ENCODE data around the gene DLG2.
"Not testable (repeated sequence)": the region's sequence is repeated elsewhere in the genome, so short reads cannot be mapped to it uniquely, and the experiment has no call there.

Gene DLG2

GRCh38 chr11:85495918-85496317 is 131.2 kb downstream of the DLG2 start:
- no peak for DNase-seq (ENCODE audit: low read depth, low spot score)
- no peak overlapping the region for H3K4me3 ChIP-seq (ENCODE audit: low read length)

DNA sequence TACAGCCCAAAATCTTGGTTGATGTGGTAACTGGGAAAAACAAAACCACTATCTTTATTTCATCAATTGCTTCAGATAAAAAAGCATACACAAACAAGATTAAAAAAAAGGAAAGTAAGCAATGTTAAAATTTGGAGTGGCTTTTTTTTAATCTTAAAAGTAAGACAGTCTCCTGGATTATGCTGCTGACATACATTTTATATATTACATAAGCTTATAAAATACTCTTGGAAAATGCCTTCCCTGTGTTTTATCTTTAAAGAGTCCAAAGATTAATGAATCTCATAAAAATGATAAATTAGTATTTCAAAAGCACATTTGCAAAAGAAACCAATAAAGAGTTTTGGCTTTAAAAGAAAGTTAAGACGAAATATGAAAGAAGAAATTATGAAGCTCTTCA is 132.7 kb downstream of the DLG2 start:
- no peak overlapping the region for H3K4me3 ChIP-seq (ENCODE audit: low read length)
- DNase-seq (ENCODE audit: low read depth, low spot score): no peak

- no peak for DNase-seq (ENCODE audit: low read depth, low spot score)
Observed at GRCh38 chr11:85485902-85486301, 141.2 kb downstream of the DLG2 start.

GRCh38 chr11:85483861-85484260 is 143.3 kb downstream of the DLG2 start:
- H3K4me3 ChIP-seq (ENCODE audit: low read length): no peak overlapping the region
- DNase-seq (ENCODE audit: low read depth, low spot score): no peak

More at GRCh38 chr11:85485902-85486301, 141.2 kb downstream of the DLG2 start:
- H3K4me3 ChIP-seq (ENCODE audit: low read length): no peak overlapping the region

DNA sequence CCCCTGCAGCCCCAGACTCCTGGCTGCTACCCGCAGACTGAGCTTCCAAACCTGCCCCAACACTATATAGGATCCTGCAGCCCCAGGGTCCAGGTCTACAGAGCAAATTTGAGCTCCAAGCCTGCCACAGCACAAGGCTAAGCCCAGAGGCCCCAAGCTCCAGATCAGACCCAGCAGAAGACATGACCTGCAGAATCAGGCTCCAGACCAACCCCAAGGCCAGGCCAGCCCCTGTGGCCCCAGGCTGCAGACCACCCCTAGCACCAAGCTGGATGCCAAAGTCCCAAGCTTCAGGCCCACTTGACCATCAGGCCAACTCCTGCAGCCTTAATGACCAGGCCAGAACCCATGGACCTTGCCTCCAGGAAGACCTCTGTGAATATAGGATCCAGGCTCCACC is 145.3 kb downstream of the DLG2 start:
- DNase-seq (ENCODE audit: low read depth, low spot score): no peak
- H3K4me3 ChIP-seq (ENCODE audit: low read length): no peak overlapping the region

GRCh38 chr11:85475660-85476517 is 151.3 kb downstream of the DLG2 start:
- DNase-seq (ENCODE audit: low read depth, low spot score): no peak
- no peak overlapping the region for H3K4me3 ChIP-seq (ENCODE audit: low read length)

- no peak for DNase-seq (ENCODE audit: low read depth, low spot score)
Observed at GRCh38 chr11:85472953-85473352, 154.2 kb downstream of the DLG2 start.

GRCh38 chr11:85464283-85464682 is 162.9 kb downstream of the DLG2 start:
- no peak for DNase-seq (ENCODE audit: low read depth, low spot score)

More at GRCh38 chr11:85472953-85473352, 154.2 kb downstream of the DLG2 start:
- H3K4me3 ChIP-seq (ENCODE audit: low read length): no peak overlapping the region

DNA sequence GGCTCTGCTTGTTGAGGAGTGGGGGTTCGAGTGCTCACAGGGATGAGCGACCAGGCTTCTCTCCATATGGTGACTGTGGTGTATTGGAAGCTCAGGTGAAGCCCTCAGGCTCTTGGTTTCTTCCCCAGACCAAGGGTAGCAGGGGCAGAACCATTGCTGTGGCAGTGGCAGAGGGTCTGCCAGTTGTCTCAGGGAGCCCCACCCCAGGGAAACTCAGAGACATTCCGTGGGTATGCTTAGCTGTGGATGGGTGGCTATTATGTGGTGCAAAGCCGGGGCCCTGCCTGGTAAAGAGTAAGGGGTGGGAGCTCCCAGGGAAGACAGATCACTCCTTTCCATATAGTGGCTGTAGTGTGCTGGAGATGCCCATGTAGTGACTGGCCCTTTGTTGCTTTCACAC is 167.8 kb downstream of the DLG2 start:
- DNase-seq (ENCODE audit: low read depth, low spot score): no peak
- H3K4me3 ChIP-seq (ENCODE audit: low read length): no peak overlapping the region

More at GRCh38 chr11:85464283-85464682, 162.9 kb downstream of the DLG2 start:
- no peak overlapping the region for H3K4me3 ChIP-seq (ENCODE audit: low read length)

GRCh38 chr11:85444479-85444878 is 182.7 kb downstream of the DLG2 start:
- DNase-seq (ENCODE audit: low read depth, low spot score): no peak
- H3K4me3 ChIP-seq (ENCODE audit: low read length): no peak overlapping the region

DNA sequence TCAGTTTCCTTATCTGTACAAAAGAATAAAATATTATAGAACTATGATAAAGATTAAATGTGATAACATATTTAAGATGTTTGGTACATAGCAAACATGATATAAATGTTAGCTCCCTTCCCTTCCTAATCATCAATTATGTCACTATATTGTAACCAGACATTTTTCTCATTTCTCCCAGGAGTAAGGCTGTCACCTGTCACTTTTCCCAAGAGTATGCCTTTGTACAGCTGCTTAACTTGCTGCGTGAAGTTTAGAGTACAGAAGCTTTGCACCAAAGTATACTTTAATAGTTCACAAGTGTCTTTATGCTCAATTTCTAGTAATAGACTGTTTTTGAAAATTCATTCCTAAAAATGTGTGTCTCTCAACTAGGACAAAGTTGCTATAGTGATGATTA is 186.9 kb downstream of the DLG2 start:
- DNase-seq (ENCODE audit: low read depth, low spot score): no peak
- H3K4me3 ChIP-seq (ENCODE audit: low read length): no peak overlapping the region

- DNase-seq (ENCODE audit: low read depth, low spot score): no peak
- H3K4me3 ChIP-seq (ENCODE audit: low read length): no peak overlapping the region
Observed at GRCh38 chr11:85438328-85438727, 188.8 kb downstream of the DLG2 start.

GRCh38 chr11:85431319-85431718 is 195.8 kb downstream of the DLG2 start:
- H3K4me3 ChIP-seq (ENCODE audit: low read length): no peak overlapping the region
- DNase-seq (ENCODE audit: low read depth, low spot score): no peak

GRCh38 chr11:85423794-85424193 is 203.3 kb downstream of the DLG2 start:
- no peak for DNase-seq (ENCODE audit: low read depth, low spot score)
- no peak overlapping the region for H3K4me3 ChIP-seq (ENCODE audit: low read length)

GRCh38 chr11:85423316-85423715 is 203.8 kb downstream of the DLG2 start:
- H3K4me3 ChIP-seq (ENCODE audit: low read length): no peak overlapping the region
- DNase-seq (ENCODE audit: low read depth, low spot score): no peak

DNA sequence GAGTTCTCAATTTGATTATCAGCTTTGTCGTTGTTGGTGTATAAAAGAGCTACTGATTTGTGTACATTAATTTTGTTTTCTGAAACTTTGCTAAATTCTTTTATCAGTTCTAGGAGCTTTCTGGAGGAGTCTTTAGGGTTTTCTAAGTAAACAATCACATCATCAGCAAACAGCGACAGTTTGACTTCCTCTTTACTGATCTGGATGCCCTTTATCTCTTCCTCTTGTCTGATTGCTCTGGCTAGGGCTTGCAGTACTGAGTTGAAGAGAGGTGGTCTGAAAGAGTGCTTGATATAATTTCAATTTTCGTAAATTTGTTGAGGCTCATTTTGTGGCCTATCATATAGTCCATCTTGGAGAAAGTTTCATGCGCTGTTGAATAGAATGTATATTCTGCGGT is 213.0 kb downstream of the DLG2 start:
- no peak overlapping the region for H3K4me3 ChIP-seq (ENCODE audit: low read length)
- DNase-seq (ENCODE audit: low read depth, low spot score): no peak

DNA sequence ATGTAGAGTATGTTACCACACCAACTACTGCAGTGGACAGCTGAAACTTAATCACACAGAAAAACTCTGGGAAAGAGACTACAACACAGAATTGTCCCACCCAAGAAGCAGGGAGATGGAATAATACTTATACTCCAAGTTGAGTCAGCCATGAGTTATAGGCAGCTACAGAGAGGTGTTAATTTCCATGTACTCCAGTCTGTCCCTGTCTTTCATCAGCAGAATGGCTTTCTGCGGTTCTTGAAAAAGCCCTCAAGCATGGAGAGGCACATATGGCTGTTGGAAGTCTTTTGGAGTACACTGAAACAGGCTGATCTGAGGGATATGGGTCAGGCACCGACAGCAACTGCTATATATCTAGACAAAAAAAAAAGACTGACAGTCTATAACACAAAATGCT is 219.5 kb downstream of the DLG2 start:
- no peak overlapping the region for H3K4me3 ChIP-seq (ENCODE audit: low read length)
- no peak for DNase-seq (ENCODE audit: low read depth, low spot score)

- no peak for DNase-seq (ENCODE audit: low read depth, low spot score)
- H3K4me3 ChIP-seq (ENCODE audit: low read length): no peak overlapping the region
Observed at GRCh38 chr11:85406841-85407240, 220.3 kb downstream of the DLG2 start.

DNA sequence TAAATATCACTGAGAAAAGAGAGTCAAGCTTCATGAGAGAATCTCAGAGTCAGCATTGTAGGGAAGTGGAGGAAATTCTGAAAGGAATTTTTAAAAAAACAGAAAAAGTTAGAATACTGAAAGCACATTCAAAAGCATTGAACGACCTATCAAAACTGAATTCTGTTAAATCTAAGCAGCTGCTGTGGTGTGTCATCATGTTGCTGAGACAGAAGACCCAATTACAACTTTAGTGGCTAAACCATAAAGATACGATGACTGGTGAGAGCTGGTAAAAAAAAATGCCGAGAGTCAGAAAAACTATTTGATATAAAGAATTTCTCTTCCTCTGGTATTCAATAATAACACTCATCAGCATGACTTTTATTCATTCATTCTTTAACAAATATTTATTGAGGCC is 220.8 kb downstream of the DLG2 start:
- no peak for DNase-seq (ENCODE audit: low read depth, low spot score)
- H3K4me3 ChIP-seq (ENCODE audit: low read length): no peak overlapping the region

DNA sequence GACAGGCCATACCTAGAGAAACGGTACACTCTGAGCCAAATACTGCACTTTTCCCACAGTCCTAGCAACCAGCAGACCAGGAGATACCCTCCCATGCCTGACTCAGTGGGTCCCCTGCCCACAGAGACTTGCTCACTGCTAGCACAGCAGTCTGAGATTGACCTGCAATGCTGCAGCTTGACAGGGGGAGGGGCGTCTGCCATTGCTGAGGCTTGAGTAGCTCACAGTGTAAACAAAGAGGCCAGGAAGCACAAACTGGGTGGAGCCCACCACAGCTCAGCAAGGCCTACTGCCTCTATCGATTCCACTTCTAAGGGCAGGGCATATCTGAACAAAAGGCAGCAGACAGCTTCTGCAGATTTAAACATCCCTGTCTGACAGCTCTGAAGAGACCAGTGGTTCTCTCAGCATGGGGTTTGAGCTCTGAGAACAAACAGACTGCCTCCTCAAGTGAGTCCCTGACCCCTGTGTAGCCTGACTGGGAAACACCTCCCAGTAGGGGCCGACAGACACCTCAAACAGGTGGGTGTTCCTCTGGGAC is 231.6 kb downstream of the DLG2 start:
- DNase-seq (ENCODE audit: low read depth, low spot score); H3K4me3 ChIP-seq (ENCODE audit: low read length): not testable (repeated sequence)

DNA sequence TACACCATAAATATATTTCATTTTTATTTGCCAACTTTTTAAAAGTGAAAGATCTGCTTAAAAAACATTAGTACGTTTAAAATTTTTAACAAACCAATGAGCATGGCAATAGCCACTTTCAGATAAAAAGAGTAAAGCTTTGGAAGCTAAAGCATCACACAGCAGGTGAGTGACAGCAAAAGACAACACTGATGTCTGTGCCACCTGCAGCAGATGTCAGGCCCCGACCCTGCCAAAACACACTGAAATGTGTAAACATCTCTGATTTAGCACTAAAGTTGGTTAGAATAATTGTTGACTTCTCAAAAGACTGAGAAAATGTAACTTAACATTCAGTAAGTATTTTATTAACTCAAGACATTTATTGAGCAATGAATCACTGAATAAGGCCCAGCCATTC is 232.9 kb downstream of the DLG2 start:
- H3K4me3 ChIP-seq (ENCODE audit: low read length): no peak overlapping the region
- no peak for DNase-seq (ENCODE audit: low read depth, low spot score)
